ENCODE measurements around the gene PTF1A. TPM values are rescaled to one million over a fixed set of nuclear protein-coding genes. Genes with fewer than 3 reads are reported as not detected.

Gene PTF1A
- total RNA-seq, 1 donor from 2014 or later, result 0.51 TPM

GRCh38 chr10:23198940-23199767 is 7.0 kb downstream of the PTF1A start:
- Mint-ChIP-seq H3K36me3 (no peaks in the 10 kb centered on the region), H3K4me3 (peak overlapping the region; percentile 22), H3K27me3 (peaks cover 95% of the 10 kb centered on the region), H3K4me1 (ENCODE audit: unreplicated experiment) (no peaks in the 10 kb centered on the region), H3K27ac (no peak overlapping the region), H3K9me3 (no peaks in the 10 kb centered on the region)
- TF ChIP-seq, protein P1, sequence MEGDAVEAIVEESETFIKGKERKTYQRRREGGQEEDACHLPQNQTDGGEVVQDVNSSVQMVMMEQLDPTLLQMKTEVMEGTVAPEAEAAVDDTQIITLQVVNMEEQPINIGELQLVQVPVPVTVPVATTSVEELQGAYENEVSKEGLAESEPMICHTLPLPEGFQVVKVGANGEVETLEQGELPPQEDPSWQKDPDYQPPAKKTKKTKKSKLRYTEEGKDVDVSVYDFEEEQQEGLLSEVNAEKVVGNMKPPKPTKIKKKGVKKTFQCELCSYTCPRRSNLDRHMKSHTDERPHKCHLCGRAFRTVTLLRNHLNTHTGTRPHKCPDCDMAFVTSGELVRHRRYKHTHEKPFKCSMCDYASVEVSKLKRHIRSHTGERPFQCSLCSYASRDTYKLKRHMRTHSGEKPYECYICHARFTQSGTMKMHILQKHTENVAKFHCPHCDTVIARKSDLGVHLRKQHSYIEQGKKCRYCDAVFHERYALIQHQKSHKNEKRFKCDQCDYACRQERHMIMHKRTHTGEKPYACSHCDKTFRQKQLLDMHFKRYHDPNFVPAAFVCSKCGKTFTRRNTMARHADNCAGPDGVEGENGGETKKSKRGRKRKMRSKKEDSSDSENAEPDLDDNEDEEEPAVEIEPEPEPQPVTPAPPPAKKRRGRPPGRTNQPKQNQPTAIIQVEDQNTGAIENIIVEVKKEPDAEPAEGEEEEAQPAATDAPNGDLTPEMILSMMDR (conservative IDR thresholded peaks at IDR 0.05), result no peak
- no peak for DNase-seq (ENCODE audit: extremely low spot score, unreplicated experiment)

DNA sequence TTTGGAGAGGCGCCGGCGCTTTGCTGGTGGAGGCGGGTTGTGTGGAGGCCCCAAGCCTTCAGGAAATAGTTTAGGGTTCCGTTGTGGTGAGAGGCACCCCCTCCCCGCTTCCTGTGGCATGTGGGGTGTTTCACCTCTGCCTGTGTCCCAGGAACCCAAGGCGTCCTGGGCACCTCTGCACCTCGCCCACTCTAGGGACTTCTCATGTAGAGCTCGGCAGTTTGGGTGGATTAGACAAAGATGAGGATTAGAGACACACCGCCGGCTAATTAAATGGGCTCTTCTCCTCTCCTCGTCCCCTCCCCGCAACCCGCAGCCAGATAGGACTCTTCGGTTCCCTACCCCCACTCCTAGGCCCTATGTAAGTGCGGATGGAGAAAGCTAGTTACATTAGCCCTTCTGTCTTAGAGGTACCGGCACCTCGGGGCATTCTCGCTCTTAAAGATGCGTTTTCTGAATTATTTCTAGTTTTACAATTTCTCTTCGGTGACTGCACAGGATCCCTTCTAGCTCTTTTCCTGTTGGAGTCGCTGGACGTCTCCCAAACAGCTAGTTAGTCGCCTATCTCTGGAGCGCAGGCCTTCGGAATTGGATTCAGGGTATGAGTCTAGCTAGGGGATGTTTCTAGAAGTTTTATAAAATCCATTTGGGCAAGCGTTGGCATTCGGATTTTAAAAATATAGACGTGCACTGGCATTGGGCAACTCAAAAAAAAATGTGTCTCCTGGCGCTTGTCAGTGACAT is 7.8 kb downstream of the PTF1A start:
- Mint-ChIP-seq H3K36me3 (no peaks in the 10 kb centered on the region), H3K4me1 (ENCODE audit: unreplicated experiment) (no peaks in the 10 kb centered on the region), H3K9me3 (no peaks in the 10 kb centered on the region), H3K4me3 (no peak overlapping the region), H3K27ac (no peak overlapping the region), H3K27me3 (peaks cover 96% of the 10 kb centered on the region)
- no peak for DNase-seq (ENCODE audit: extremely low spot score, unreplicated experiment)
- TF ChIP-seq, protein P1 (conservative IDR thresholded peaks at IDR 0.05), result no peak

- TF ChIP-seq, protein P1 (conservative IDR thresholded peaks at IDR 0.05), result no peak
- DNase-seq (ENCODE audit: extremely low spot score, unreplicated experiment), result no peak
- Mint-ChIP-seq H3K9me3 (no peaks in the 10 kb centered on the region), H3K4me3 (no peak overlapping the region), H3K27me3 (peaks cover 97% of the 10 kb centered on the region), H3K27ac (no peak overlapping the region), H3K36me3 (no peaks in the 10 kb centered on the region), H3K4me1 (ENCODE audit: unreplicated experiment) (no peaks in the 10 kb centered on the region)
These were observed 8.5 kb downstream of the PTF1A start for GRCh38 chr10:23200586-23200985.

DNA sequence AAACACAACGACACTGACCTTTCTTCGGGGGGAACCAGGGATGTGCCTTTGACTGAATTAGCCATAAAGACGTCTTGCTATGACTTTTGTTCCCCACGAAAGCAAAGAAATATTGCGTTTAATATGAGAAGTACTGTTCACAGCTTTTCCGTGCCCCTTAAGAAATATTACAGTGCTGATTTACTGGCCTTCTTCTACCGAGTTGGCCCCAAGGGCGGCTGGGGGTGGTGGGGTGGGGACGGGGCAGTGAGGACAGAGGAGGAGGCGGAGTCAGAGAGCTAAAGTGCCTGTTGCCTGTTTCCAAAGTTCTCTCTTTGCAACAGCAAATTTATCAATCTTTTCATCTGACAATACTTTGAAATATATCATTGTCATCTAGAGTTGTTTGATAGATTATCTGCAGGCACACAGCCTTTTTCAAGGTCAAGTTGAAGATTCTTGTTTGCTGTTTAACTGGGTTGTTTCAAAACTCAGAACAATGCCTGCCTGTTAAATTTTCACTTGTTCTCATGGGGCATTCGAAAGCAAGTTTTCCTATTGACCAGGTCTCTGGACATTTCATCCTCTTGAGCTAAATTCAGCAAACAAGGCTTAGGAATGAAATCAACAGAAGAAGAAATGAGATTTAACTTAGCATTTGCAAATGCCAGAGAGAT is 9.0 kb downstream of the PTF1A start:
- Mint-ChIP-seq H3K27ac (no peak overlapping the region), H3K4me3 (no peak overlapping the region), H3K36me3 (no peaks in the 10 kb centered on the region), H3K27me3 (peaks cover 96% of the 10 kb centered on the region), H3K4me1 (ENCODE audit: unreplicated experiment) (no peaks in the 10 kb centered on the region), H3K9me3 (no peaks in the 10 kb centered on the region)
- no peak for DNase-seq (ENCODE audit: extremely low spot score, unreplicated experiment)
- TF ChIP-seq, protein P1 (conservative IDR thresholded peaks at IDR 0.05), result no peak

- DNase-seq (ENCODE audit: extremely low spot score, unreplicated experiment), result no peak
- Mint-ChIP-seq H3K9me3 (no peaks in the 10 kb centered on the region), H3K4me1 (ENCODE audit: unreplicated experiment) (no peaks in the 10 kb centered on the region), H3K4me3 (no peak overlapping the region), H3K36me3 (no peaks in the 10 kb centered on the region), H3K27ac (no peak overlapping the region), H3K27me3 (peaks cover 94% of the 10 kb centered on the region)
- TF ChIP-seq, protein P1 (conservative IDR thresholded peaks at IDR 0.05), result no peak
These were observed 9.7 kb downstream of the PTF1A start for GRCh38 chr10:23201837-23202236.
